Neuronal stem cell (in vitro differentiated cells): ENCODE measurements around the gene DROSHA.

Source experiments
- DNase-seq: peaks from one replicate; pipeline ENCODE4 v3.0.0-alpha.2; 2013; ENCODE audit warnings: low spot score
- H2AFZ ChIP-seq: one replicate; pipeline ENCODE4 v1.6.1; 2013; ENCODE audit warnings: mild to moderate bottlenecking, low read length, inconsistent platforms
- H2AK5ac ChIP-seq: 2 replicates; pipeline ENCODE4 v1.6.1; 2013; ENCODE audit warnings: low read depth, mild to moderate bottlenecking, inconsistent platforms, low read length, moderate library complexity, mixed read lengths
- H2BK120ac ChIP-seq: 2 replicates; pipeline ENCODE4 v1.6.1; 2013; ENCODE audit warnings: low read depth, mild to moderate bottlenecking, inconsistent platforms, low read length, moderate library complexity, mixed read lengths
- H2BK12ac ChIP-seq: one replicate; pipeline ENCODE4 v1.6.1; 2013; ENCODE audit warnings: low read length, inconsistent platforms
- H2BK15ac ChIP-seq: 2 replicates; pipeline ENCODE4 v1.6.1; 2013; ENCODE audit warnings: mild to moderate bottlenecking, low read length, inconsistent platforms, mixed read lengths
- H2BK5ac ChIP-seq: one replicate; pipeline ENCODE4 v1.6.1; 2013; ENCODE audit warnings: inconsistent platforms, mild to moderate bottlenecking, low read length, moderate library complexity
- H3K14ac ChIP-seq: one replicate; pipeline ENCODE4 v1.6.1; 2013; ENCODE audit warnings: low read length, inconsistent platforms
- H3K18ac ChIP-seq: 2 replicates; pipeline ENCODE4 v1.6.1; 2013; ENCODE audit warnings: low read length, inconsistent platforms
- H3K23ac ChIP-seq: 2 replicates; pipeline ENCODE4 v1.6.1; 2013; ENCODE audit warnings: low read depth, mild to moderate bottlenecking, mixed read lengths, low read length, inconsistent platforms; ENCODE audit not compliant: poor library complexity
- H3K27ac ChIP-seq: replicated peaks from 3 replicates; pipeline ENCODE4 v1.5.1; 2013; ENCODE audit warnings: low read length, inconsistent platforms
- H3K27me3 ChIP-seq, 3 experiments: 2 replicates each; pipeline ENCODE4 v1.6.1; 2013; ENCODE audit warnings: low read length in 3 of 3, mild to moderate bottlenecking in 2 of 3, inconsistent platforms in 1 of 3, low read depth in 1 of 3, mixed read lengths in 1 of 3, moderate library complexity in 1 of 3; ENCODE audit not compliant: control insufficient read depth in 3 of 3, insufficient read depth in 3 of 3
- H3K36me3 ChIP-seq, 2 donors: replicated peaks in 1 of 2; 2 replicates each; pipeline ENCODE4 v1.6.1; 2013; ENCODE audit warnings: low read length in 2 of 2; ENCODE audit not compliant: control insufficient read depth in 2 of 2, insufficient read depth in 2 of 2
- H3K4ac ChIP-seq: 2 replicates; pipeline ENCODE4 v1.6.1; 2013; ENCODE audit warnings: inconsistent platforms, mild to moderate bottlenecking, low read length, moderate library complexity
- H3K4me1 ChIP-seq, 2 donors: 1 replicate in 1 of 2; 2 replicates in 1 of 2; pipeline ENCODE4 v1.6.1; 2013; ENCODE audit warnings: low read length in 2 of 2, low read depth in 1 of 2; ENCODE audit not compliant: control insufficient read depth in 2 of 2, insufficient read depth in 1 of 2
- H3K4me2 ChIP-seq: one replicate; pipeline ENCODE4 v1.6.1; 2013; ENCODE audit warnings: mild to moderate bottlenecking, low read length, inconsistent platforms; ENCODE audit not compliant: insufficient read depth, poor library complexity, severe bottlenecking
- H3K4me3 ChIP-seq, 2 donors: 2 replicates each; pipeline ENCODE4 v1.5.1; 2013; ENCODE audit warnings: low read length in 2 of 2, mild to moderate bottlenecking in 2 of 2, inconsistent platforms in 1 of 2, moderate library complexity in 1 of 2
- H3K79me1 ChIP-seq: one replicate; pipeline ENCODE4 v1.6.1; 2013; ENCODE audit warnings: low read depth, mild to moderate bottlenecking, inconsistent platforms, low read length, moderate library complexity
- H3K9ac ChIP-seq: one replicate; pipeline ENCODE4 v1.6.1; 2013; ENCODE audit warnings: mild to moderate bottlenecking, low read depth, low read length, inconsistent platforms; ENCODE audit not compliant: poor library complexity
- H3K9me3 ChIP-seq, 2 donors: replicated peaks in 1 of 2; 2 replicates each; pipeline versions ENCODE3 to v1.6.1; 2013; ENCODE audit warnings: low read length in 2 of 2, mild to moderate bottlenecking in 2 of 2, inconsistent platforms in 1 of 2, low read depth in 1 of 2, mixed read lengths in 1 of 2, moderate library complexity in 1 of 2; ENCODE audit not compliant: control insufficient read depth in 2 of 2, insufficient read depth in 1 of 2
- H4K8ac ChIP-seq: one replicate; pipeline ENCODE4 v1.6.1; 2013; ENCODE audit warnings: low read depth, mild to moderate bottlenecking, inconsistent platforms, low read length, moderate library complexity
- H4K91ac ChIP-seq: one replicate; pipeline ENCODE4 v1.6.1; 2013; ENCODE audit warnings: low read length, low read depth, mild to moderate bottlenecking, inconsistent platforms; ENCODE audit not compliant: poor library complexity
- WGBS, 2 donors: extraction: QIAGEN DNeasy Blood & Tissue Kit; methylation state at CpG; one replicate each; pipeline ENCODE4 v1.1.7; 2013; ENCODE audit warnings: missing lambda C conversion rate in 2 of 2, mixed read lengths in 1 of 2; ENCODE audit not compliant: insufficient read length in 2 of 2, insufficient replicate concordance in 1 of 2; ENCODE audit errors: extremely low coverage in 2 of 2; 5-methylcytosine and 5-hydroxymethylcytosine counted together

Gene DROSHA

DNA sequence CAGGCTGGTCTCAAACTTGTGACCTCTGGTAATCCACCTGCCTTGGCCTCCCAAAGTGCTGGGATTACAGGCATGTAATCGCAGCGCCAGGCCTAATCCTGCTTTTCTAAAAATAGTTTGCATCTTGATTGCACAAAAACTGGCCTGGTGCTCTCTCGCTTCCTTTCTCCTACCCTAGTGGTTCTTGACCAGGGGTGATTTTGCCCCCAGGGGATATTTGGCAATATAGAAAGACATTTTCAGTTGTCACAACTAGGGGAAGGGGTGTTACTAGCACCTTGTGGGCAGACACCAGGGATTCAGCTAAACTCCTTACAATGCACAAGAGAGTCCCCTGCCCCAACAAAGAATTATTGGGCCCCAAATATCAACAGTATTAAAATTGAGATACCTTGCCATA, 139.8 kb downstream of the DROSHA start:
- Histone ChIP-seq H3K9ac (no peak overlapping the region), H3K36me3 (no peaks in the 10 kb centered on the region), H3K27ac (no peak overlapping the region), H2BK12ac (no peak overlapping the region), H4K8ac (no peak overlapping the region), H3K23ac (no peak overlapping the region), H2AK5ac (no peak overlapping the region), H3K27me3 (no peaks in the 10 kb centered on the region), H3K9me3 (peaks cover 0 to 20% of the 10 kb centered on the region in 2 donors), H3K14ac (no peak overlapping the region), H2BK15ac (no peak overlapping the region), H2BK120ac (no peak overlapping the region), H4K91ac (no peak overlapping the region), H3K4me3 (no peak overlapping the region), H2BK5ac (no peak overlapping the region), H2AFZ (no peak overlapping the region), H3K79me1 (no peaks in the 10 kb centered on the region), H3K4me1 (no peaks in the 10 kb centered on the region), H3K4me2 (no peak overlapping the region), H3K18ac (no peak overlapping the region), H3K4ac (no peak overlapping the region)
- no peak for DNase-seq
- no CpG with 5 or more reads among the region's 3 CpGs for WGBS, 2 donors

GRCh38 chr5:31390256-31390655, 141.6 kb downstream of the DROSHA start:
- DNase-seq, result no peak
- no CpG with 5 or more reads among the region's 5 CpGs for WGBS, 2 donors
- H3K79me1 ChIP-seq, result no peaks in the 10 kb centered on the region

GRCh38 chr5:31385774-31386537, 145.9 kb downstream of the DROSHA start:
- Histone ChIP-seq H3K4me2 (no peak overlapping the region), H3K36me3 (no peaks in the 10 kb centered on the region), H3K14ac (no peak overlapping the region), H4K91ac (no peak overlapping the region), H3K9me3 (peaks cover 0 to 20% of the 10 kb centered on the region in 2 donors), H3K23ac (no peak overlapping the region), H4K8ac (no peak overlapping the region), H3K79me1 (no peaks in the 10 kb centered on the region), H3K4ac (no peak overlapping the region), H3K27ac (no peak overlapping the region), H3K4me1 (peaks cover 17 to 20% of the 10 kb centered on the region in 2 donors), H3K4me3 (no peak overlapping the region), H2AFZ (no peak overlapping the region), H3K18ac (no peak overlapping the region), H2BK5ac (no peak overlapping the region), H2BK120ac (no peak overlapping the region), H3K9ac (no peak overlapping the region), H2BK15ac (no peak overlapping the region), H3K27me3 (no peaks in the 10 kb centered on the region), H2AK5ac (no peak overlapping the region), H2BK12ac (no peak overlapping the region)
- no CpG with 5 or more reads among the region's 10 CpGs for WGBS, 2 donors
- no peak for DNase-seq

More at GRCh38 chr5:31390256-31390655, 141.6 kb downstream of the DROSHA start:
- Histone ChIP-seq H2BK15ac (no peak overlapping the region), H3K36me3 (no peaks in the 10 kb centered on the region), H3K4me1 (no peaks in the 10 kb centered on the region), H3K4me3 (no peak overlapping the region), H3K18ac (no peak overlapping the region), H3K9me3 (peaks cover 0 to 20% of the 10 kb centered on the region in 2 donors), H3K14ac (no peak overlapping the region), H3K4me2 (no peak overlapping the region), H3K27ac (no peak overlapping the region), H3K27me3 (no peaks in the 10 kb centered on the region), H2BK120ac (no peak overlapping the region), H3K23ac (no peak overlapping the region), H2AK5ac (no peak overlapping the region), H4K91ac (no peak overlapping the region), H4K8ac (no peak overlapping the region), H2BK5ac (no peak overlapping the region), H2AFZ (no peak overlapping the region), H3K9ac (no peak overlapping the region), H2BK12ac (no peak overlapping the region), H3K4ac (no peak overlapping the region)

DNA sequence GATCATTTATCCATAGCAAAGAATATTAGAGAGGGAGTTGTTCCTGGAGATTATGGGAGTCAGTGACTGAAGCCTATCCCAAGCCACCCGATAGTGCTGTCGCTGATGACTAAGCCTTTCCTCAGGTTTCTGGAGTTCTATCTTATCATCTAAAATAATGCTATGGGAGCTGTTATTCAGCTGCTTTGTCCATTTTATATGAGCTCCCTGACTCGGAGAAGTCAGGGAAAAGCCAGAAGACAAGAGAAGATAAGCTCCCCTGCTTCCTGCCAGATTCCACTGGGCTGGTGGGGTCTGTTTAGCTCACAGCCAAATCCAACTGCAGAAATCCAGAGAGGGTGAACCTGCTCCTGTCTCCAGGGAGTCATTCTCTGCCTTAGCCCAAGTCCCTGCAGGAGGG, 148.2 kb downstream of the DROSHA start:
- no peak overlapping the region for H4K91ac ChIP-seq
- WGBS, 2 donors, result no CpG with 5 or more reads among the region's 3 CpGs
- H2AK5ac ChIP-seq, result peak overlapping the region; percentile 1

More for the DNA sequence above, 148.2 kb downstream of the DROSHA start:
- Histone ChIP-seq H2AFZ (peak overlapping the region; percentile 43), H3K4me3 (no peak overlapping the region), H3K9ac (no peak overlapping the region), H3K27me3 (no peaks in the 10 kb centered on the region), H3K4ac (no peak overlapping the region), H3K18ac (peak overlapping the region; percentile 9), H3K9me3 (peaks cover 0 to 9% of the 10 kb centered on the region in 2 donors), H2BK12ac (no peak overlapping the region), H3K79me1 (no peaks in the 10 kb centered on the region), H3K4me1 (peaks cover 17 to 20% of the 10 kb centered on the region in 2 donors), H2BK15ac (no peak overlapping the region), H3K4me2 (no peak overlapping the region), H3K14ac (no peak overlapping the region), H3K27ac (peak overlapping the region; percentile 41), H2BK120ac (no peak overlapping the region), H3K23ac (no peak overlapping the region), H4K8ac (no peak overlapping the region), H3K36me3 (no peaks in the 10 kb centered on the region), H2BK5ac (no peak overlapping the region)
- no peak for DNase-seq
